ENCODE data around the gene CACNA2D2.

GRCh38 chr3:50493086-50493485 is 10.3 kb downstream of the CACNA2D2 start:
- TF ChIP-seq, protein P1, sequence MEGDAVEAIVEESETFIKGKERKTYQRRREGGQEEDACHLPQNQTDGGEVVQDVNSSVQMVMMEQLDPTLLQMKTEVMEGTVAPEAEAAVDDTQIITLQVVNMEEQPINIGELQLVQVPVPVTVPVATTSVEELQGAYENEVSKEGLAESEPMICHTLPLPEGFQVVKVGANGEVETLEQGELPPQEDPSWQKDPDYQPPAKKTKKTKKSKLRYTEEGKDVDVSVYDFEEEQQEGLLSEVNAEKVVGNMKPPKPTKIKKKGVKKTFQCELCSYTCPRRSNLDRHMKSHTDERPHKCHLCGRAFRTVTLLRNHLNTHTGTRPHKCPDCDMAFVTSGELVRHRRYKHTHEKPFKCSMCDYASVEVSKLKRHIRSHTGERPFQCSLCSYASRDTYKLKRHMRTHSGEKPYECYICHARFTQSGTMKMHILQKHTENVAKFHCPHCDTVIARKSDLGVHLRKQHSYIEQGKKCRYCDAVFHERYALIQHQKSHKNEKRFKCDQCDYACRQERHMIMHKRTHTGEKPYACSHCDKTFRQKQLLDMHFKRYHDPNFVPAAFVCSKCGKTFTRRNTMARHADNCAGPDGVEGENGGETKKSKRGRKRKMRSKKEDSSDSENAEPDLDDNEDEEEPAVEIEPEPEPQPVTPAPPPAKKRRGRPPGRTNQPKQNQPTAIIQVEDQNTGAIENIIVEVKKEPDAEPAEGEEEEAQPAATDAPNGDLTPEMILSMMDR (IDR thresholded peaks at IDR 0.05) = no peak
- no peak for TF ChIP-seq POLR2A (IDR thresholded peaks at IDR 0.05)

Measured in heart left ventricle (tissue), 13 donors.